K562 (cell line): ENCODE measurements around the gene BMP8B. TPM values are rescaled to one million over a fixed set of nuclear protein-coding genes. Genes with fewer than 3 reads are reported as not detected.

ENCODE experiments used
- ATF2 ChIP-seq: sonication (generic); formaldehyde crosslinking; IDR thresholded peaks from 2 replicates; pipeline ENCODE4 v1.8.1; 2022; ENCODE audit warnings: missing genetic modification reagents
- CC2D1A ChIP-seq: fragments of 450-650 bp; IDR thresholded peaks from 2 replicates; pipeline ENCODE4 v1.6.1; 2017; ENCODE audit warnings: mild to moderate bottlenecking
- CSDE1 ChIP-seq, 2 experiments: fragments of 450-650 bp; IDR thresholded peaks; 2 replicates each; pipeline ENCODE4 v1.6.1; 2016; ENCODE audit warnings: mild to moderate bottlenecking in 1 of 2
- ELF1 ChIP-seq: fragments of 200-800 bp; sonication (Bioruptor generic); IDR thresholded peaks from 2 replicates; pipeline ENCODE4 v1.6.1; 2016; ENCODE audit warnings: missing genetic modification characterization, missing compliant biosample characterization
- FUS ChIP-seq: fragments of 200-400 bp; formaldehyde crosslinking; optimal IDR thresholded peaks from 2 replicates; pipeline ENCODE3; 2017; ENCODE audit warnings: low read depth, low read length
- MCM7 ChIP-seq, 2 experiments: fragments of 450-650 bp; IDR thresholded peaks; 2 replicates each; pipeline ENCODE4 v1.6.1; 2016 to 2018
- NR3C1 ChIP-seq: sonication (generic); formaldehyde crosslinking; IDR thresholded peaks from 2 replicates; pipeline ENCODE4 v1.8.1; 2022; ENCODE audit warnings: missing genetic modification reagents
- REST ChIP-seq, 2 experiments: fragments of 450-650 bp; formaldehyde crosslinking in 1 of 2; IDR thresholded peaks; 2 replicates each; pipeline versions ENCODE4 v1.4.0 to v1.6.1; 2014 to 2020; ENCODE audit warnings: mild to moderate bottlenecking in 2 of 2, borderline replicate concordance in 1 of 2, low read depth in 1 of 2
- RFX7 ChIP-seq: fragments of 250-450 bp; sonication (Bioruptor Pico); IDR thresholded peaks from 2 replicates; pipeline ENCODE4 v1.5.1; 2021; ENCODE audit warnings: mild to moderate bottlenecking
- SMAD1 ChIP-seq: fragments of 150-350 bp; IDR thresholded peaks from 2 replicates; pipeline ENCODE4 v1.6.1; 2014; ENCODE audit warnings: low read length, low read depth; ENCODE audit not compliant: partially characterized antibody
- ZNF224 ChIP-seq: sonication (generic); formaldehyde crosslinking; IDR thresholded peaks from 2 replicates; pipeline ENCODE4 v1.8.0; 2022; ENCODE audit warnings: mild to moderate bottlenecking, missing genetic modification reagents
- ZNF316 ChIP-seq: fragments of 450-650 bp; IDR thresholded peaks from 2 replicates; pipeline ENCODE4 v1.6.1; 2016
- ZNF609 ChIP-seq: sonication (generic); formaldehyde crosslinking; IDR thresholded peaks from 2 replicates; pipeline ENCODE4 v1.8.1; 2023; ENCODE audit warnings: missing genetic modification reagents, mild to moderate bottlenecking, borderline replicate concordance
- polyA plus RNA-seq, 8 experiments: library from polyadenylated mRNA; depleted of rRNA in 4 of 8; stranded (reverse) in 5 of 8; unstranded in 3 of 8; fragments of >200 nt; fragmentation: Nextera tagmentation in 2 of 8; fragmentation: Illumina TruSeq in 1 of 8; extraction: Ambion mirVana in 2 of 8; extraction: Trizol in 1 of 8; gene quantifications; 2 replicates each; pipeline versions ENCODE4 v1.2.1 to v1.2.3, GENCODE V29; 2011 to 2014; ENCODE audit warnings: inconsistent platforms in 1 of 8, missing spikeins in 1 of 8
- total RNA-seq, 7 experiments: library from RNA; depleted of rRNA in 6 of 7; stranded (reverse); fragments of >200 nt in 6 of 7; fragmentation: Illumina TruSeq in 2 of 7; extraction: Trizol in 2 of 7; gene quantifications; 2 replicates each; pipeline versions ENCODE4 v1.2.1 to v1.2.3, GENCODE V29; 2011 to 2021; ENCODE audit warnings: low replicate concordance in 1 of 7

Gene BMP8B
- total and polyA plus RNA-seq, 9 of the 15 experiments (the other 6 are each of a cell fraction or from before 2014, with no cell fraction given), result 0.03 to 0.33 (median 0.14) TPM

GRCh38 chr1:39720094-39720999 is 68.3 kb downstream of the BMP8B start (continued):
- peak; percentile 84 for TF ChIP-seq REST (IDR thresholded peaks at IDR 0.05; ENCODE audit: borderline replicate concordance)
- no peak for TF ChIP-seq REST (CRISPR knock-in tag; IDR thresholded peaks at IDR 0.05; ENCODE audit: low read depth)
- no peak for TF ChIP-seq NR3C1 (CRISPR knock-in tag)
- peak; percentile 23; the same call in 1 of the 2 replicates for TF ChIP-seq ELF1 (tag)
- TF ChIP-seq MCM7 (IDR thresholded peaks at IDR 0.05), result no peak
- TF ChIP-seq ZNF609 (CRISPR knock-in tag), result no peak
- TF ChIP-seq CSDE1 (IDR thresholded peaks at IDR 0.05), result no peak
- peak; percentile 45; the same call in 1 of the 2 replicates for TF ChIP-seq CC2D1A
- TF ChIP-seq FUS, result no peak
- no peak for TF ChIP-seq ZNF224 (CRISPR knock-in tag)
- TF ChIP-seq ZNF316, result peak; percentile 61
- no peak for TF ChIP-seq SMAD1
- no peak for TF ChIP-seq ATF2 (CRISPR knock-in tag)
- no peak for TF ChIP-seq RFX7 (CRISPR knock-in tag)
